IMR-90 (cell line): ENCODE results near the gene PNKD. TPM values are rescaled to one million over a fixed set of nuclear protein-coding genes. Genes with fewer than 3 reads are reported as not detected.

Experiments used
- ATAC-seq: fragments of 200-7000 bp; cut with Tn5 transposase; 2 replicates; pipeline ENCODE4 v1.9.1; 2020; ENCODE audit warnings: low read depth, mild to moderate bottlenecking, moderate library complexity
- BruUV-seq: library from RNA; stranded (reverse); fragments of 400-500 nt; replicated peaks from 2 replicates; lab custom pipeline; 2021; lab: Mats Ljungman, UMichigan
- CTCF ChIA-PET: fragments of 300-600 bp; formaldehyde crosslinking; extraction: SDS; loops from one replicate; lab custom pipeline; 2021; ENCODE audit warnings: antibody characterized with exemption; lab: Yijun Ruan, JAX
- POLR2A ChIA-PET: fragments of 300-600 bp; sonication (Branson Sonifier 250); formaldehyde crosslinking; loops from one replicate; lab custom pipeline; 2022; ENCODE audit warnings: antibody characterized with exemption; ENCODE audit not compliant: unreplicated experiment; lab: Charles Lee
- DNase-seq: peaks from one replicate; pipeline ENCODE4 v3.0.0; 2013
- H2AFZ ChIP-seq: replicated peaks from 2 replicates; pipeline ENCODE3; 2013; ENCODE audit warnings: low read length, mild to moderate bottlenecking; ENCODE audit not compliant: poor library complexity
- H2AK5ac ChIP-seq: 2 replicates; pipeline ENCODE4 v1.6.1; 2013; ENCODE audit warnings: low read depth, low read length, inconsistent platforms
- H2AK9ac ChIP-seq: replicated peaks from 2 replicates; pipeline ENCODE3; 2013; ENCODE audit warnings: mild to moderate bottlenecking, low read depth, low read length, moderate library complexity; ENCODE audit not compliant: poor library complexity
- H2BK120ac ChIP-seq: 2 replicates; pipeline ENCODE4 v1.6.1; 2013; ENCODE audit warnings: low read depth, low read length, inconsistent platforms
- H2BK15ac ChIP-seq: 3 replicates; pipeline ENCODE4 v1.6.1; 2013; ENCODE audit warnings: low read depth, low read length, inconsistent platforms
- H2BK20ac ChIP-seq: 2 replicates; pipeline ENCODE4 v1.6.1; 2013; ENCODE audit warnings: low read depth, mild to moderate bottlenecking, inconsistent platforms, low read length, moderate library complexity
- H2BK5ac ChIP-seq: 2 replicates; pipeline ENCODE4 v1.6.1; 2013; ENCODE audit warnings: mild to moderate bottlenecking, low read depth, low read length, inconsistent platforms; ENCODE audit not compliant: poor library complexity, severe bottlenecking
- H3K14ac ChIP-seq: replicated peaks from 2 replicates; pipeline ENCODE4 v1.6.1; 2013; ENCODE audit warnings: low read depth, low read length, inconsistent platforms
- H3K18ac ChIP-seq: 2 replicates; pipeline ENCODE4 v1.6.1; 2013; ENCODE audit warnings: low read depth, low read length, control low read depth
- H3K23ac ChIP-seq: 2 replicates; pipeline ENCODE4 v1.6.1; 2013; ENCODE audit warnings: low read depth, low read length, inconsistent platforms
- H3K27ac ChIP-seq: 2 replicates; pipeline ENCODE4 v1.5.1; 2013; ENCODE audit warnings: mild to moderate bottlenecking, control low read depth, low read length; ENCODE audit not compliant: insufficient read depth
- H3K27me3 ChIP-seq: 2 replicates; pipeline ENCODE4 v1.6.1; 2013; ENCODE audit warnings: low read length; ENCODE audit not compliant: control insufficient read depth, insufficient read depth
- H3K36me3 ChIP-seq: 2 replicates; pipeline ENCODE4 v1.6.1; 2013; ENCODE audit warnings: low read length, mixed read lengths; ENCODE audit not compliant: control insufficient read depth, insufficient read depth
- H3K4ac ChIP-seq: 2 replicates; pipeline ENCODE4 v1.6.1; 2013; ENCODE audit warnings: low read depth, low read length, inconsistent platforms
- H3K4me1 ChIP-seq: 2 replicates; pipeline ENCODE4 v1.6.1; 2013; ENCODE audit warnings: low read length, mixed read lengths; ENCODE audit not compliant: control insufficient read depth, insufficient read depth
- H3K4me2 ChIP-seq: 2 replicates; pipeline ENCODE4 v1.6.1; 2013; ENCODE audit warnings: low read depth, mild to moderate bottlenecking, control low read depth, low read length, moderate library complexity
- H3K4me3 ChIP-seq: 2 replicates; pipeline ENCODE4 v1.5.1; 2013; ENCODE audit warnings: low read depth, mild to moderate bottlenecking, control low read depth, low read length, moderate library complexity; ENCODE audit not compliant: insufficient read depth
- H3K56ac ChIP-seq: 2 replicates; pipeline ENCODE4 v1.6.1; 2013; ENCODE audit warnings: low read length, inconsistent platforms; ENCODE audit not compliant: insufficient read depth; ENCODE audit errors: extremely low read depth
- H3K79me1 ChIP-seq, 2 experiments: 2 replicates each; pipeline ENCODE4 v1.6.1; 2013; ENCODE audit warnings: low read length in 2 of 2, inconsistent platforms in 1 of 2, low read depth in 1 of 2
- H3K9ac ChIP-seq: 2 replicates; pipeline ENCODE4 v1.6.1; 2013; ENCODE audit warnings: low read depth, low read length, control low read depth
- H3K9me1 ChIP-seq: 2 replicates; pipeline ENCODE4 v1.6.1; 2013; ENCODE audit warnings: low read length, inconsistent platforms; ENCODE audit not compliant: insufficient read depth
- H3K9me3 ChIP-seq: 2 replicates; pipeline ENCODE4 v1.6.1; 2013; ENCODE audit warnings: low read length; ENCODE audit not compliant: control insufficient read depth, insufficient read depth
- H4K20me1 ChIP-seq: 2 replicates; pipeline ENCODE4 v1.6.1; 2013; ENCODE audit warnings: low read length, inconsistent platforms; ENCODE audit not compliant: insufficient read depth
- H4K5ac ChIP-seq: 2 replicates; pipeline ENCODE4 v1.6.1; 2013; ENCODE audit warnings: mild to moderate bottlenecking, low read depth, low read length, control low read depth
- H4K8ac ChIP-seq, 2 experiments: 2 replicates each; pipeline ENCODE4 v1.6.1; 2013; ENCODE audit warnings: low read depth in 2 of 2, low read length in 2 of 2, control low read depth in 1 of 2, inconsistent platforms in 1 of 2
- H4K91ac ChIP-seq: 2 replicates; pipeline ENCODE4 v1.6.1; 2013; ENCODE audit warnings: low read depth, low read length, inconsistent platforms; ENCODE audit not compliant: insufficient read depth
- RCOR1 ChIP-seq: IDR thresholded peaks from 2 replicates; pipeline ENCODE4 v1.6.1; 2012; ENCODE audit warnings: mild to moderate bottlenecking, low read length, improper control_type of control experiment; ENCODE audit not compliant: insufficient replicate concordance
- RFX5 ChIP-seq: IDR thresholded peaks from 2 replicates; pipeline ENCODE4 v1.8.0; 2012; ENCODE audit warnings: low read depth, mild to moderate bottlenecking, low read length, moderate library complexity
- WGBS, 2 experiments: methylation state at CpG; one replicate each; pipeline versions ENCODE4 v1.1.5 to v1.1.7; 2013; ENCODE audit warnings: missing lambda C conversion rate in 2 of 2; ENCODE audit not compliant: insufficient read length in 1 of 2; ENCODE audit errors: extremely low coverage in 2 of 2; 5-methylcytosine and 5-hydroxymethylcytosine counted together
- dilution Hi-C: fragments of 300-500 bp; cut with HindIII; formaldehyde crosslinking; loops from one replicate; pipeline ENCODE4 v1.14.3; 2018; ENCODE audit warnings: low sequenced_read_pairs; ENCODE audit not compliant: unreplicated experiment
- in situ Hi-C: fragments of 300-500 bp; cut with MboI; formaldehyde crosslinking; loops from 3 replicates; pipeline ENCODE4 v1.14.3; 2019; ENCODE audit warnings: low sequenced_read_pairs, inconsistent platforms, mixed read lengths
- intact Hi-C: fragments of 100-400 bp; cut with micrococcal nuclease; formaldehyde crosslinking; loops from 2 replicates; pipeline ENCODE4 v1.10.0; 2022
- polyA plus RNA-seq, 3 experiments: library from polyadenylated mRNA; depleted of rRNA; stranded (reverse); fragments of >200 nt; gene quantifications; 2 replicates each; pipeline ENCODE4 v1.2.3, GENCODE V29; 2012; ENCODE audit warnings: low replicate concordance in 1 of 3
- total RNA-seq: library from RNA; depleted of rRNA; stranded (reverse); fragments of >200 nt; gene quantifications from 2 replicates; pipeline ENCODE4 v1.2.3, GENCODE V29; 2012
- TF ChIP-seq, protein P1 (sequence below): fragments of 150-350 bp; IDR thresholded peaks from 2 replicates; pipeline ENCODE4 v1.6.1; 2017; ENCODE audit warnings: mild to moderate bottlenecking, antibody characterized with exemption, low read length, low read depth

The PNKD gene
- total and polyA plus RNA-seq, 2 of the 4 experiments (the other 2 are of a cell fraction) = 19.2 to 68.5 TPM

DNA sequence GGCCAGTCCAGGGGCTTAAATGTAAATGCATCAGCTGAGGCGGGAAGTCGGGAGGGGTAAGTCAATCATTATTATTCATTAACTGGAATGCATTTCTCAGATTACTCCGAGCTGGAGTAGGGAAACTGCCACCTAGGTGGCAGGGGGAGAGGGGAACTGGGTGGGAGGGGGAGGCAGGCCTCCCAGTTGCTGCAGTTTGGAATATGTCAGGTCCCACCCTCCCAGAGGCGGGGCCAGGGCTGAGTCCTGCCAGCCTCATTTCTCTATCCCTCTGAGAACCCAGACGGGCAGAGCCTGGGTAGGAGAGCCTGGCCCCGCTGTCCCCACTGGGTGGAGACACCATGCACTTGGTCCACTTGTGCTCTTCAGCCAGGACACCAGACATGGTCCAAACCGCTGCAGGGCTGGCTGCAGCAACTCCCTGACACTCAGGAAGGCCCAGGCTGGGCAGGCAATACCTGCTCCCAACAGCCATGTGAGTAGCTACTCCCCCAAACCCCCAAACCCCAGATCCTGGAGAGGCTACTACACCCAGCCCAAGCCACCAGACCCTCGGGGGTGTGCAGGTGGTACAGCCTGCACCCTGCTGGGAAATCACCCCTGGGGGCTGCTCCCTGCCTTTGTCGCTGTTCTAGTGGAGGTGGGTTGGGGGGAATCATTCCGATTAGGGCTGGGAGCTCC is 9.4 kb upstream of the PNKD start, which contains the start of gene GPBAR1:
Gene GPBAR1, plus strand, starts transcription at position 274 of the 681 bp plus-strand sequence. CDS start 1,710 bp downstream, outside the sequence.
- no TSS peak for BruUV-seq
- DNase-seq (no peak), ATAC-seq (no peak)
- Histone ChIP-seq H2BK15ac (no peak within 1 kb of the TSS), H3K56ac (no peak within 1 kb of the TSS), H4K91ac (no peak within 1 kb of the TSS), H4K20me1 (peaks cover 7% of the 10 kb centered on the region; the same call in 1 of the 2 replicates), H3K27me3 (no peaks in the 10 kb centered on the region), H4K5ac (no peak within 1 kb of the TSS), H2AFZ (no peak within 1 kb of the TSS), H3K4me2 (no peak within 1 kb of the TSS), H3K4ac (peak within 1 kb of the TSS; percentile 48), H2BK20ac (no peak within 1 kb of the TSS), H2AK5ac (no peak within 1 kb of the TSS), H2AK9ac (peak within 1 kb of the TSS; percentile 34), H3K36me3 (peaks cover 29% of the 10 kb centered on the region), H3K4me3 (no peak within 1 kb of the TSS), H2BK5ac (no peak within 1 kb of the TSS), H3K18ac (no peak within 1 kb of the TSS), H3K4me1 (peaks cover 12% of the 10 kb centered on the region), H3K79me1 (peaks cover 0 to 3% of the 10 kb centered on the region in 2 experiments; a peak in 1 of 4 replicates), H3K9me1 (no peaks in the 10 kb centered on the region; the same call in 1 of the 2 replicates), H3K9ac (no peak within 1 kb of the TSS), H3K23ac (no peak within 1 kb of the TSS; the same call in 1 of the 2 replicates), H4K8ac (no peak within 1 kb of the TSS), H3K9me3 (no peaks in the 10 kb centered on the region), H2BK120ac (no peak within 1 kb of the TSS), H3K14ac (no peak within 1 kb of the TSS), H3K27ac (no peak within 1 kb of the TSS)
- ChIA-PET CTCF (no interaction called here), POLR2A (no interaction called here)
- TF ChIP-seq RFX5 (no peak), RCOR1 (no peak)
- TF ChIP-seq, protein P1, sequence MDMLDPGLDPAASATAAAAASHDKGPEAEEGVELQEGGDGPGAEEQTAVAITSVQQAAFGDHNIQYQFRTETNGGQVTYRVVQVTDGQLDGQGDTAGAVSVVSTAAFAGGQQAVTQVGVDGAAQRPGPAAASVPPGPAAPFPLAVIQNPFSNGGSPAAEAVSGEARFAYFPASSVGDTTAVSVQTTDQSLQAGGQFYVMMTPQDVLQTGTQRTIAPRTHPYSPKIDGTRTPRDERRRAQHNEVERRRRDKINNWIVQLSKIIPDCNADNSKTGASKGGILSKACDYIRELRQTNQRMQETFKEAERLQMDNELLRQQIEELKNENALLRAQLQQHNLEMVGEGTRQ = no peak
- 87% methylated on average over 3 of the region's 10 CpGs; no CpG with 5 or more reads in 1 of the 2 experiments for WGBS, 2 experiments
- intact Hi-C loops = no loop called here
- dilution Hi-C loops = no loop called here
- in situ Hi-C loops = no loop called here
